DMS153 treated with DMSO at 0.1 percent for 48 hours (cell line): ENCODE data around the gene SLC37A4.
"Not testable (repeated sequence)": the region's sequence is repeated elsewhere in the genome, so short reads cannot be mapped to it uniquely, and the experiment has no call there.

ENCODE experiments used
- DNase-seq: peaks from one replicate; lab custom pipeline; 2025; ENCODE audit not compliant: unreplicated experiment; lab: John Stamatoyannopoulos, UW

The SLC37A4 gene

DNA sequence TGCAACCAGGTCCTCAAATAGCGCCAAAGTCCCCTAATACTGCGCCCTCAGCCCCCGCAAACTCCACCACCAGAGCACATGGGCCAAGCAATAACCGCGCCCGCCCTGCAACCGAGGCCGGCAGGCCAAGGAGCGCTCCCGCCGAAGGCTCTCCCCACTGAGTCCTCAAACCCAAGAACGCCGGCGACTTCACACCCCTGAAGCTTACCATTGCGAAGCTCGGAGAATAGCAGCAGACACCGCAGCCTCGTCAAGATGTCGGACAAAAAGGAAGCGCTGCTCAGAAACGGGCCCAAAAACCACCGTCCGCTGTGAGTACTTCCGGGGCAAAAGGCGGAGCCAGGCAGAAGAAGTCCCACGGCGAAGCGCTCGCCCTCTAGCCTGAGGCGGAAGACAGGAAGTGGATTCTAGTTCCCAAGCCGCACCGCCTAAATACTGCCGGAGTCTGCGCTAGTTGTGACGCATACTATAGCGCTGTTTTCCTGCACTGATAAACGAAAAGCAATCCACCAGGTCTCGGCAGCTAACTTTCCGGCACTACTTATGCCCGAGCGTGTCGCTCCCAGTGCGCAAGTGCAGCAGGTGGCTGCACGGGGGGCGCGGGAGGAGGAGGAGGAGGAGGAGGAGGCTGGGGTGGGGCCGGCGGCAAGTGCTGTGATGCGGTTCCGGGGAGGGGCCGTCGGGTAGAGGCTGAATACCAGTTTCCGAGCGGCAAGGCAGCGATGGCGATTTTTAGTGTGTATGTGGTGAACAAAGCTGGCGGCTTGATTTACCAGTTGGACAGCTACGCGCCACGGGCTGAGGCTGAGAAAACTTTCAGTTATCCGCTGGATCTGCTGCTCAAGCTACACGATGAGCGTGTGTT lies 12.4 kb downstream of the SLC37A4 start, which contains the start of the genes RPS25 and TRAPPC4:
TSS of gene RPS25 (minus strand) at position 270 of the 865 bp plus-strand sequence. CDS start at position 211, 59 bp downstream.
TSS of gene TRAPPC4 (plus strand) at position 693 of the 865 bp plus-strand sequence. CDS start at position 723, 30 bp downstream.
- DNase-seq: peak; percentile 94

- DNase-seq: not testable (repeated sequence)
These were observed 13.3 kb downstream of the SLC37A4 start for GRCh38 chr11:119017377-119017776.

DNA sequence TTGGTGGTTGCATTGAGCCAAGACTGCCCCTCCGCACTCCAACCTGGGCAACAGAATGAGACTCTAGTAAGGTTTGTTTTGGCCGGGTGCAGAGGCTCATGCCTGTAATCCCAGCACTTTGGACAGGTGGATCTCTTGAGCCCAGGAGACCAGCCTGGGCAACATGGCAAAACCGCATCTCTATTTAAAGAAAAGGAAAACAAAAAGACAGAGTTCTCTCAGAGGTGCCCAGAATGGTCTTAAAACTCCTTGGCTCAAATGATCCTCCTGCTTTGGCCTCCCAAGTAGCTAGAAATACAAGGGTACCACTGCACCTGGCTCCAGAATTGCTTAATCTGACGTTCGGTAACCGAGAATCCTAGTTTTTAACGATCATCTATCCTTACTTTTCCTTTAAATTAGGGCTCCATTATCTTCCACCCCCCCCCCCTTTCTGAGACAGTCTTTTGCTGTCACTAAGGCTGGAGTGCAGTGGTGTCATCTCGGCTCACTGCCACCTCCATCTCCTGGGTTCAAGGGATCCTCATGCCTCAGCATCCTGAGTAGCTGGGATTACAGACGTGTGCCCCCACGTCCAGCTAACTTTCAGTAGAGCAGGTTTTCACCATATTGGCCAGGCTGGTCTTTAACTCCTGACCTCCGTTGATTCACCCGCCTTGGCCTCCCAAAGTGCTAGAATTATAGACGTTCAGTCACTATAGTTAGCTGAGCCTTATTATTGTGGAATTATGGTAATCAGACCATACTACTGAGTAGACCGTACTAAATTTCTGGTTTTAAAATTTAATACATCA lies 14.3 kb downstream of the SLC37A4 start:
- no peak for DNase-seq

DNA sequence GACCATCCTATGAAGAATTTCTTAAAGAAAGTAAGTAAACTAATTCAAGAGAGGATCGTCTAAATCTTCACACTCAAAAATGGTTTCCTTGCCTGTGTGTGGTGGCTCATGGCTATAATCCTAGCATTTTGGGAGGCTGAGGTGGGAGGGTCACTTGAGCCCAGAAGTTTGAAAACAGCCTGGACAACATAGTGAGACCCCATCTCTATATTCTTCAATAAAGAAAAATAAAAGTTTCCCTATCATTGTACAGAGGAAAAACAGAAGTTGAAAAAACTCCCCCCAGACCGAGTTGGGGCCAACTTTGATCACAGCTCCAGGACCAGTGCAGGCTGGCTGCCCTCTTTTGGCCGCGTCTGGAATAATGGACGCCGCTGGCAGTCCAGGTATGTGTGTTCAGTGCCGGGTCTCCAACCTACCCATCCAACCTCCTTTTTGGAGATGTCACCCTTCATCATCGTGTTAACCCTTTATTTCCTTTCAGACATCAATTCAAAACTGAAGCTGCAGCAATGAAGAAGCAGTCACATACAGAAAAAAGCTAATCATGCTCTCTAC lies 15.5 kb downstream of the SLC37A4 start:
- no peak for DNase-seq

DNA sequence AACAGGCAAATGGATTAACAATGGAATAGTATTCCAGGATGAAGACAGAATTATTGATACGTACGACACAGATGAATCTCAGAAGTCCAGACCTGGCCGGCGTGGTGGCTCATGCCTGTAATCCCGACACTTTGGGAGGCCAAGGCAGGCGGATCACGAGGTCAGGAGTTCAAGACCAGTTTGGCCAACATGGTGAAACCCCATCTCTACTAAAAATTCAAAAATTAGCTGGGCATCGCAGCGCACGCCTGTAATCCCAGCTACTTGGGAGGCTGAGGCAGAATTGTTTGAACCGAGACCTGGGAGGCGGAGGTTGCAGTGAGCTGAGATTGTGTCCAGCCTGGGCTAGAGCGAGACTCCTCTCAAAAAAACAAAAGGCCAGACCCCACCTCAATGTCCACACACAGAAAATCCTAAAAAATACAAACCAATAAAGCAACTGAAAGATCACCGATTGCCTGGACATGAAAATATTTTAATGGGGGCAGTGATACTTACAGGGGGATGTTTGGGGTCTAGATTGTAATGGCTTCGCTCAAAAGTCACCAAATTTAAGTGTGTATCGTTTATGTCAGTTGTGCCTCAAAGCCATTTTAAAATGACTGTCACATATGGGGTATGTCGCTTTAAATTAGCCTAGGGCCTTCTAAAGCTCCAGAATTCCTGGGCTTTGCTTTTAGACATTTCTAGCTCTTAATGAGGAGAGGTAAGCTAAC lies 16.3 kb downstream of the SLC37A4 start:
- no peak for DNase-seq

- no peak for DNase-seq
These were observed 18.0 kb downstream of the SLC37A4 start for GRCh38 chr11:119012629-119013170.

DNA sequence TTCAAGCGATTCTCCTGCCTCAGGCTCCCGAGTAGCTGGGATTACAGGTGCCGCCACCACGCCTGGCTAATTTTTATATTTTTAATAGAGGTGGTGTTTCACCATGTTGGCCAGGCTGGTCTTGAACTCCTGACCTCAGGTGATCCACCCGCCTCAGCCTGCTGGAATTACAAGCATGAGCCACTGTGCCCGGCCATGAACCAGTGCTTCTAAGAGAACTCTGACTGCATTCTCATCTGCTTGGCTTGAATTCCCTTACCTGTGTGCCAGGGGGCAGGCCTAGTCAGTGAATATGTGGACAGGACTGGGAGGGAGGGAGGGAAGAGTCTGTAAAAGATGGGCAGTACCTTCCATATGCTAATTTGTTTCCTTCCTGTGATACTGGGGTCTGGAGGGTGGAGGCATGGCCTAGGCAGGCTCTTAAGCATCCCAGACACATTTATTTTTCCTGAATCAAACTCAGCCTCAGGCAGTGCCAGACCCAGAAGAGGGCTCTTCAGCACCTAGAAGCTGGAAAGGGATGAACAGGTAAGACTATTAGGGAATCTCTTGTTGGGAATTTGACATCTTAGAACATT lies 19.1 kb downstream of the SLC37A4 start:
- no peak for DNase-seq

DNA sequence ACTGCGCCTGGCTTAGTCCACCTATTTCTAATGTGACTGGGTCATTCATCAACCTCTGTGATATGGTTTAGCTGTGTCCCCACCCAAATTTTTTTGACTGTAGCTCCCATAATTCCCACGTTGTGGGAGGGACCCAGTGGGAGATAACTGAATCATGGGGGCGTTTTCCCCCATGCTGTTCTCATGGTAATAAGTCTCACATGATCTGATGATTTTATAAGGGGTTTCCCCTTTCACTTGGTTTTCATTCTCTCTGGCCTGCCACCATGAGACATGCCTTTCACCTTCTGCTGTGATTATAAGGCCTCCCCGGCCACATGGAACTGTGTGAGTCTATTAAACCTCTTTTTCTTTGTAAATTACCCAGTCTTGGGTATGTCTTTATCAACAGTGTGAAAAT lies 24.0 kb downstream of the SLC37A4 start:
- DNase-seq: no peak

- DNase-seq: no peak
These were observed 29.8 kb downstream of the SLC37A4 start for GRCh38 chr11:119000906-119001305.

- DNase-seq: no peak
These were observed 31.9 kb downstream of the SLC37A4 start for GRCh38 chr11:118998822-118999221.

- no peak for DNase-seq
These were observed 32.3 kb downstream of the SLC37A4 start for GRCh38 chr11:118998388-118998717.

DNA sequence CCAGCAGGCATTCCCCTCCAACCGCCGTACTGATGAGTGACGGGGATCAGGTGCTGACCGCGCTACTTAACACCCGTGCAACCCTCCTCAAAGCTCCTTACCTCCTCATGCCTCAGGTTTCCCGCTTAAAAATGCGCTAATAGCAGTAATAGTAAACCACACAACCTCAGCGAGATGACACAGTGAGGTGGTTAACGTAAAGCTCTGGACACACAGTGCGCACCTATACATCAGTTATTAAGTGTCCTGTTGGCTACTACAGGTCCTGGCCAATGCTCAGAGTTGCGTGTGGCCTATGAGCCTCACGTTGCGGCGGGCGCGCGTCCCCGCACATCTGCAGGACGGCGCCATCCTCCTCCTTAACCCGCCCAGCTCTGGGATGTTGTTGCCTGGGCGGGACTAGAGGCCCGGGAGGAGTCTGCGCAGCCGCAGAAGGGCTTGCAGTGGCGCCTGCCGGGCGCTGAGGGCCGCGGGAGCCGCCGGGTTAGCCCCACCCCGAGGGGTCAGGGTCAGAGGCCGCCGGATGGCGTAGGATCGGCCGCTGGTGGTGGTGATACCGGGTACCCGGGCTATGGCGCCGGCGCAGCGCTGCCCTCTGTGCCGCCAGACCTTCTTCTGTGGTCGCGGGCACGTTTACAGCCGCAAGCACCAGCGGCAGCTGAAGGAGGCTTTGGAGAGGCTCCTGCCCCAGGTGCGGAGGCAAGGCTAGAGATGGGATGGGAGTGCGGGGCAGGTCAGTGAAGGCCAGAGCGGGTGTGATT lies 32.9 kb downstream of the SLC37A4 start, which contains the start of gene CENATAC:
TSS of gene CENATAC (plus strand) at position 512 of the 761 bp plus-strand sequence. CDS start at position 572, 60 bp downstream.
- peak; percentile 83 for DNase-seq

DNA sequence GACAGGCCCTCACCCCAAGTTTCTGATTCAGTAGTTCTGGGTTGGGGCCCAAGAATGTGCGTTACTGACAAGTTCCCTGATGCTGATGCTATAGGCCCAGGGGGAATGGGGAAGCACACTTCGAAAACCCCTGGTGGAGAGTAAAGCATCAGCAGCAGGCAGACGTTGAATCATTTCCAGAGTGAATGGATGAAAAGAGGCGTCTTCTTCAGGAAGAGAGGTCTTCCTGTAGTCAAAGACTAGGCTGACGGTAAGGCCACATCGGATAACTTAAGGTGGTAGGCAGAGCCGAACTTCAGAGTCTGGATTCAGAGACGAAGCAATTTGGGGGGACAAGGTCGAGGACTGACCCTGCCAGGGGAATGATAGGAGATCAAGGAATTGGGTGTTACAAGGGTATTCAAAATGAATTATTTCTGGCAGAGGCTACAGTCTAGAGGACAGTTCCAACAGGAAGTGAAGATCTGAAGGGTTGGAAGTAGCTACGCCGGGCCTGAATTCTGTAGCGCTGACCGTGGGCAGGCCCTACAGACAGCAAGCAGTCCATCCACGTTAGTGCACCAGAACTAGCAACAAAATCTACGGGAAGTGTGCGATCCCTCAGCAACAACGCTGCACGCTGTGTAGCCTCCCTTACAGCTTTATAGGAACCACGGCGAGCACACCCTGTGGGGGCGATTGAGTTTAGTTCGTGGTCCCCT lies 33.6 kb downstream of the SLC37A4 start:
- no peak for DNase-seq

GRCh38 chr11:118991486-118992038 lies 39.1 kb downstream of the SLC37A4 start:
- not testable (repeated sequence) for DNase-seq

DNA sequence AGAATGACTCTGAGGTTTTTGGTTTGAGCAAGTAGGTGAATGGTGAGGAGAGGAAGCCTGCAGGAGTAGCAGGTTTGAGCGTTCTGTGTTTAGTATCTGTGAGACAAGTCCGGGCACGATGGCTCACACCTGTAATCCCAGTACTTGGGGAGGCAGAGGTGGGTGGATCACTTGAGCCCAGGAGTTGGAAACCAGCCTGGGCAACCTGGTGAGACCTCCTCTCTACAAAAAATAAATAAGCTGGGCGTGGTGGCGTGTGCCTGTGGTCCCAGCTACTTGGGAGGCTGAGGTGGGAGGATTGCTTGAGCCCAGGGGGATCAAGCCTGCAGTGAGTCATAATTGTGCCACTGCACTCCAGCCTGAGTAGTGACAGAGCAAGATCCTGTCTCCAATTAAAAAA lies 42.4 kb downstream of the SLC37A4 start:
- no peak for DNase-seq

DNA sequence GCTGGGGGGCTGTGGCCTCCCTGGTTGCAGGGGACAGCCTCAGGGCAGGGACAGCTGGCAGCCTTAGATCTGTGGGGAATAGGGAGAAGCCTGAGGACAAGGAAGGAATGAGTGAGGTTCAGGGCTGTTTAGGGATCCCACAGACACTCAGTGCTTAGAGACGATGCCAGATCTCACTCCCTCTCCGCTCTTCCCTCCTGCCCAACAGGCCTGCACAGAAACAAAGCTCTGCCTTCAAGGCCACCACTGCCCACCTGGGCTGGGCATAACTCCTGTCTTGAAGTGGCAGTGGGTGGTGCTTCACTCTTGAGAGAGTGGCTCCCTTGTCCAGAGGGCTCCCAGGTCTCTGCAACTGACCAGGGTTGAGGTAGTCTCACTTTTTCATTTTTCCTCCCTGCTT lies 45.9 kb downstream of the SLC37A4 start:
- DNase-seq: no peak

- not testable (repeated sequence) for DNase-seq
These were observed 46.3 kb downstream of the SLC37A4 start for GRCh38 chr11:118984337-118984736.

- DNase-seq: no peak
These were observed 50.3 kb downstream of the SLC37A4 start for GRCh38 chr11:118980191-118980881.
